Colonic mucosa (tissue), 4 donors: Measurements from ENCODE around the gene PINLYP. TPM values are rescaled to one million over a fixed set of nuclear protein-coding genes. Genes with fewer than 3 reads are reported as not detected.

Experiments used
- DNase-seq: peaks from one replicate; pipeline ENCODE4 v3.0.0-alpha.2; 2020
- H3K27ac ChIP-seq: fragments of 200-600 bp; one replicate; pipeline ENCODE4 v1.8.0; 2021
- H3K27me3 ChIP-seq: fragments of 200-600 bp; one replicate; pipeline ENCODE4 v1.8.0; 2021
- H3K36me3 ChIP-seq: fragments of 200-600 bp; one replicate; pipeline ENCODE4 v1.8.0; 2021
- H3K4me1 ChIP-seq: fragments of 200-600 bp; one replicate; pipeline ENCODE4 v1.8.0; 2021; ENCODE audit warnings: mild to moderate bottlenecking
- H3K4me3 ChIP-seq: fragments of 200-600 bp; one replicate; pipeline ENCODE4 v1.8.0; 2021
- H3K9ac ChIP-seq, 2 donors: one replicate each; pipeline ENCODE4 v1.7.0; 2013; ENCODE audit warnings: control low read depth in 2 of 2, low read depth in 2 of 2, low read length in 2 of 2
- H3K9me3 ChIP-seq: fragments of 200-600 bp; one replicate; pipeline ENCODE4 v1.8.0; 2021
- CTCF ChIP-seq: fragments of 200-600 bp; IDR thresholded peaks from one replicate; pipeline ENCODE4 v1.8.0; 2022; ENCODE audit warnings: antibody characterized with exemption, mild to moderate bottlenecking
- intact Hi-C: fragments of 100-400 bp; cut with DNase I; formaldehyde crosslinking; loops from one replicate; pipeline ENCODE4 v1.14.1; 2022
- total RNA-seq, 2 donors: library from RNA; stranded (reverse); fragmentation: NEBNext Ultra II Directional in 1 of 2; extraction: Animal tissue kit (Norgen Biotek cat#: 25700) in 1 of 2; gene quantifications; one replicate each; pipeline ENCODE4 v1.2.1, GENCODE V29; 2021
- donor health status: healthy.
- donor health status: DM: no; HTN: no; CAD: no.
- donor health status: DM: no; HTN: no; CAD: no.

PINLYP gene
- total RNA-seq, 2 donors from 2014 or later, result 0.52 to 2.4 TPM

DNA sequence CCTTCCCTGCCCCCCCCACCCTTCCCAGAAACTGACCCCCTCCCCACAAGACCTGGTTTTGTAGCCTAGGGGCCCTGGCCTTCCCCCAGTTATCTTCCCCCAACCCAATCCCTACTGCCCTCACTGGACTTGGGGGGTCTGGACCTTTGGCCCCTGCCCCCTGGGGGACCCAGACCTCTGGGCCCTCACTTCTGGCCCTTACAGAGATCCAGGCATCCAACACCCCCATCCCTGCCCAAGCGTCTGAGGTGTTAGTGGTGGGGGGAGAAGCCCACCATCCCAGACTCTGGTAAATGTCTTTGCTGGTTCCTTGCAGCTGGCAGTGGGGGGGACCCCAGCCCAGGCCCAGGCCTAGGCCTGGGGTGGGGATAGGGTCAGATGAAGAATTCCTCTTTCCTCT is 47.4 kb downstream of the PINLYP start:
- H3K4me1 ChIP-seq, result no peaks in the 10 kb centered on the region
- no peaks in the 10 kb centered on the region for H3K36me3 ChIP-seq
- no peak overlapping the region for H3K27ac ChIP-seq
- no peak overlapping the region for H3K9ac ChIP-seq
- no peaks in the 10 kb centered on the region for H3K27me3 ChIP-seq
- H3K9me3 ChIP-seq, result no peaks in the 10 kb centered on the region
- TF ChIP-seq CTCF, result no peak
- intact Hi-C loops, result no loop called here
- no peak overlapping the region for H3K4me3 ChIP-seq
- DNase-seq, result no peak

- H3K9ac ChIP-seq, result no peak overlapping the region
- TF ChIP-seq CTCF, result no peak
- no peaks in the 10 kb centered on the region for H3K27me3 ChIP-seq
- DNase-seq, result no peak
- no peaks in the 10 kb centered on the region for H3K4me1 ChIP-seq
- H3K9me3 ChIP-seq, result no peaks in the 10 kb centered on the region
- intact Hi-C loops, result no loop called here
- no peak overlapping the region for H3K4me3 ChIP-seq
- H3K27ac ChIP-seq, result no peak overlapping the region
- H3K36me3 ChIP-seq, result no peaks in the 10 kb centered on the region
These were observed 48.5 kb downstream of the PINLYP start for GRCh38 chr19:43623889-43624670.

- no peaks in the 10 kb centered on the region for H3K36me3 ChIP-seq
- peak; percentile 16 for TF ChIP-seq CTCF
- H3K4me1 ChIP-seq, result no peaks in the 10 kb centered on the region
- no peak overlapping the region for H3K27ac ChIP-seq
- no peak overlapping the region for H3K9ac ChIP-seq
- no peak overlapping the region for H3K4me3 ChIP-seq
- intact Hi-C loops, result no loop called here
- DNase-seq, result peak; percentile 85
- H3K9me3 ChIP-seq, result no peaks in the 10 kb centered on the region
- no peaks in the 10 kb centered on the region for H3K27me3 ChIP-seq
These were observed 49.3 kb downstream of the PINLYP start for GRCh38 chr19:43624933-43625332.

- Histone ChIP-seq H3K4me1 (no peaks in the 10 kb centered on the region), H3K36me3 (no peaks in the 10 kb centered on the region), H3K4me3 (no peak overlapping the region), H3K9ac (no peak overlapping the region), H3K27ac (no peak overlapping the region), H3K9me3 (no peaks in the 10 kb centered on the region), H3K27me3 (no peaks in the 10 kb centered on the region)
- peak; percentile 35 for DNase-seq
- intact Hi-C loops, result no loop called here
- TF ChIP-seq CTCF, result no peak
These were observed 50.4 kb downstream of the PINLYP start for GRCh38 chr19:43625918-43626579.

GRCh38 chr19:43626838-43627237 is 51.2 kb downstream of the PINLYP start:
- no peaks in the 10 kb centered on the region for H3K4me1 ChIP-seq
- no peaks in the 10 kb centered on the region for H3K9me3 ChIP-seq
- DNase-seq, result no peak
- H3K36me3 ChIP-seq, result no peaks in the 10 kb centered on the region
- no peaks in the 10 kb centered on the region for H3K27me3 ChIP-seq
- no peak for TF ChIP-seq CTCF
- intact Hi-C loops, result no loop called here
- H3K4me3 ChIP-seq, result no peak overlapping the region
- no peak overlapping the region for H3K9ac ChIP-seq
- no peak overlapping the region for H3K27ac ChIP-seq
